GM12878 (cell line): ENCODE measurements around the gene JMJD6. TPM values are rescaled to one million over a fixed set of nuclear protein-coding genes. Genes with fewer than 3 reads are reported as not detected.

ENCODE experiments used
- ATAC-seq: fragments of 200-7000 bp; cut with Tn5 transposase; 3 replicates; pipeline ENCODE4 v1.9.1; 2020; ENCODE audit warnings: mild to moderate bottlenecking, moderate library complexity
- BruUV-seq: library from RNA; stranded (reverse); fragments of 400-500 nt; replicated peaks from 2 replicates; lab custom pipeline; 2021; lab: Mats Ljungman, UMichigan
- CTCF ChIA-PET: fragments of 300-600 bp; sonication (Branson Sonifier 250); formaldehyde crosslinking; extraction: SDS; loops from one replicate; lab custom pipeline; 2021; ENCODE audit warnings: inconsistent platforms; lab: Yijun Ruan, JAX
- POLR2A ChIA-PET: fragments of 350-600 bp; formaldehyde crosslinking; extraction: SDS; loops from one replicate; lab custom pipeline; 2021; ENCODE audit warnings: inconsistent platforms; lab: Charles Lee
- RAD21 ChIA-PET: fragments of 300-600 bp; sonication (Branson Sonifier 250); formaldehyde crosslinking; loops from one replicate; lab custom pipeline; 2023; ENCODE audit warnings: antibody characterized with exemption; ENCODE audit not compliant: unreplicated experiment; lab: Charles Lee
- SMC1A ChIA-PET: fragments of 300-600 bp; sonication (Branson Sonifier 250); formaldehyde crosslinking; loops from one replicate; lab custom pipeline; 2023; ENCODE audit not compliant: unreplicated experiment, uncharacterized antibody; lab: Charles Lee
- DNase-seq: peaks from one replicate; pipeline ENCODE4 v3.0.0-alpha.2; 2011; ENCODE audit warnings: low read depth, low spot score
- FAIRE-seq: peaks from 3 replicates; lab custom pipeline; 2011; peaks lifted over from hg19 to GRCh38; lab: Jason Lieb, UNC
- H2AFZ ChIP-seq: 2 replicates; pipeline ENCODE4 v1.6.0; 2011; ENCODE audit warnings: low read depth, low read length, control low read depth; ENCODE audit not compliant: control insufficient read depth
- H3K27ac ChIP-seq: 2 replicates; pipeline ENCODE4 v1.5.1; 2011; ENCODE audit warnings: control low read depth; ENCODE audit not compliant: control insufficient read depth, insufficient read depth
- H3K27me3 ChIP-seq, 2 experiments: replicated peaks in 1 of 2; 2 replicates each; pipeline versions ENCODE4 v1.6.0 to v1.6.1; 2011; ENCODE audit warnings: low read length in 1 of 2; ENCODE audit not compliant: control insufficient read depth in 2 of 2, insufficient read depth in 2 of 2
- H3K36me3 ChIP-seq, 2 experiments: 2 replicates each; pipeline ENCODE4 v1.5.1; 2011; ENCODE audit warnings: low read length in 1 of 2; ENCODE audit not compliant: control insufficient read depth in 2 of 2, insufficient read depth in 2 of 2
- H3K4me1 ChIP-seq: 2 replicates; pipeline ENCODE4 v1.6.1; 2011; ENCODE audit warnings: mild to moderate bottlenecking, low read length, moderate library complexity, mixed read lengths; ENCODE audit not compliant: control insufficient read depth, insufficient read depth
- H3K4me2 ChIP-seq: 2 replicates; pipeline ENCODE4 v1.6.0; 2011; ENCODE audit warnings: control low read depth; ENCODE audit not compliant: control insufficient read depth, insufficient read depth
- H3K4me3 ChIP-seq: fragments of 200-600 bp; sonication (generic); 2 replicates; pipeline ENCODE4 v1.5.1; 2016
- H3K79me2 ChIP-seq: 2 replicates; pipeline ENCODE4 v1.6.0; 2011; ENCODE audit warnings: low read length; ENCODE audit not compliant: control insufficient read depth, insufficient read depth
- H3K9ac ChIP-seq: 2 replicates; pipeline ENCODE4 v1.8.0; 2011; ENCODE audit warnings: low read length, control low read depth, mixed read lengths; ENCODE audit not compliant: control insufficient read depth, insufficient read depth
- H3K9me3 ChIP-seq: replicated peaks from 3 replicates; pipeline ENCODE4 v1.5.1; 2011; ENCODE audit warnings: mild to moderate bottlenecking, low read length; ENCODE audit not compliant: control insufficient read depth, insufficient read depth
- H4K20me1 ChIP-seq: 2 replicates; pipeline ENCODE4 v1.6.0; 2011; ENCODE audit not compliant: control insufficient read depth, insufficient read depth
- CBX3 ChIP-seq: fragments of 200-600 bp; sonication (generic); IDR thresholded peaks from 2 replicates; pipeline ENCODE4 v1.6.1; 2016; ENCODE audit warnings: low read depth, borderline replicate concordance
- CHD4 ChIP-seq: fragments of 200-600 bp; sonication (generic); IDR thresholded peaks from 2 replicates; pipeline ENCODE4 v1.6.1; 2016; ENCODE audit warnings: mild to moderate bottlenecking
- E4F1 ChIP-seq: fragments of 450-650 bp; IDR thresholded peaks from 2 replicates; pipeline ENCODE4 v1.6.1; 2018; ENCODE audit warnings: borderline replicate concordance, mild to moderate bottlenecking; ENCODE audit not compliant: partially characterized antibody
- FOS ChIP-seq: IDR thresholded peaks from 3 replicates; pipeline ENCODE4 v1.6.1; 2011; ENCODE audit warnings: borderline replicate concordance; ENCODE audit not compliant: insufficient read length; ENCODE audit errors: extremely low read depth
- IKZF2 ChIP-seq, 2 experiments: fragments of 450-650 bp; IDR thresholded peaks; 2 replicates each; pipeline ENCODE4 v1.6.1; 2017; ENCODE audit warnings: mild to moderate bottlenecking in 2 of 2, moderate library complexity in 2 of 2
- MAX ChIP-seq: IDR thresholded peaks from 2 replicates; pipeline ENCODE4 v1.6.1; 2012; ENCODE audit warnings: low read depth, low read length, improper control_type of control experiment
- MEF2B ChIP-seq: fragments of 450-650 bp; IDR thresholded peaks from 2 replicates; pipeline ENCODE4 v1.6.1; 2018; ENCODE audit warnings: mild to moderate bottlenecking, moderate library complexity; ENCODE audit not compliant: partially characterized antibody, poor library complexity, severe bottlenecking
- MLLT1 ChIP-seq: fragments of 450-650 bp; IDR thresholded peaks from 2 replicates; pipeline ENCODE4 v1.6.1; 2016; ENCODE audit warnings: mild to moderate bottlenecking
- NBN ChIP-seq: fragments of 450-650 bp; IDR thresholded peaks from 2 replicates; pipeline ENCODE4 v1.6.1; 2016
- NR2F1 ChIP-seq: fragments of 450-650 bp; conservative IDR thresholded peaks from 2 replicates; pipeline ENCODE4 v1.6.1; 2017; ENCODE audit warnings: mild to moderate bottlenecking
- STAT3 ChIP-seq: IDR thresholded peaks from 2 replicates; pipeline ENCODE4 v1.6.1; 2011; ENCODE audit warnings: low read depth, low read length, improper control_type of control experiment
- TCF12 ChIP-seq: IDR thresholded peaks from 2 replicates; pipeline ENCODE4 v1.6.1; 2011; ENCODE audit warnings: low read depth, mild to moderate bottlenecking, low read length
- YBX1 ChIP-seq: fragments of 450-650 bp; IDR thresholded peaks from 2 replicates; pipeline ENCODE4 v1.6.1; 2016; ENCODE audit warnings: antibody characterized with exemption
- ZBTB33 ChIP-seq: fragments of 450-650 bp; IDR thresholded peaks from 2 replicates; pipeline ENCODE4 v1.6.1; 2017; ENCODE audit warnings: mild to moderate bottlenecking
- WGBS: methylation state at CpG from one replicate; pipeline ENCODE4 v1.1.6; 2016; ENCODE audit warnings: low lambda C conversion rate; ENCODE audit not compliant: insufficient replicate concordance, insufficient coverage; ENCODE audit errors: missing lambda C conversion rate; 5-methylcytosine and 5-hydroxymethylcytosine counted together
- in situ Hi-C: fragments of 300-500 bp; cut with MboI; formaldehyde crosslinking; loops from 9 replicates; pipeline ENCODE4 v1.14.3; 2018; ENCODE audit warnings: mixed read lengths
- intact Hi-C: fragments of 100-400 bp; cut with micrococcal nuclease; formaldehyde crosslinking; loops from one replicate; pipeline ENCODE4 v1.14.2; 2022; ENCODE audit not compliant: unreplicated experiment
- polyA plus RNA-seq, 11 experiments: library from polyadenylated mRNA; depleted of rRNA in 4 of 11; unstranded in 6 of 11; stranded (reverse) in 5 of 11; fragments of >200 nt; fragmentation: Nextera tagmentation in 4 of 11; fragmentation: Illumina TruSeq in 1 of 11; extraction: Ambion mirVana in 4 of 11; extraction: Trizol in 1 of 11; gene quantifications; 1 replicate in 1 of 11; 2 replicates in 10 of 11; pipeline versions ENCODE4 v1.2.1 to v1.2.3, GENCODE V29; 2011 to 2016; ENCODE audit warnings: inconsistent platforms in 2 of 11, missing spikeins in 2 of 11, low read depth in 1 of 11
- total RNA-seq, 4 experiments: library from RNA; depleted of rRNA in 3 of 4; stranded (reverse); fragments of >200 nt in 3 of 4; fragmentation: Illumina TruSeq in 1 of 4; extraction: Trizol in 1 of 4; gene quantifications; 2 replicates each; pipeline versions ENCODE4 v1.2.1 to v1.2.3, GENCODE V29; 2013 to 2021

JMJD6 gene
- total and polyA plus RNA-seq, 10 of the 15 experiments (the other 5 are each of a cell fraction or from before 2014, with no cell fraction given), result 1.2 to 36.0 (median 22.2) TPM

GRCh38 chr17:76735586-76736348, 9.4 kb upstream of the JMJD6 start (continued):
- TF ChIP-seq CBX3 (no peak), MEF2B (peak; percentile 19), MLLT1 (peak; percentile 35), IKZF2 (IDR thresholded peaks at IDR 0.05) (0 out of 4 replicates have a peak, but pooled peaks of 1 of the 2 experiments have one; percentile 16), CHD4 (no peak), STAT3 (no peak)

- H3K9ac ChIP-seq, result peak overlapping the region; percentile 97
- FAIRE-seq (peak; percentile 64), ATAC-seq (peak; percentile 9), DNase-seq (no peak)
- peak overlapping the region; percentile 45 for H3K27ac ChIP-seq
- peak overlapping the region; percentile 75 for H3K4me2 ChIP-seq
- H3K4me1 ChIP-seq, result no peaks in the 10 kb centered on the region; the same call in none of the 2 replicates
- SMC1A ChIA-PET, result interaction anchor here (0.6 to 2.1 kb wide), 4 partner anchors 8 to 1411 kb away, joined by 3 to 9 read pairs (median 3); partner anchors contain the start of gene C17orf99
- H3K27me3 ChIP-seq, result no peaks in the 10 kb centered on the region
- POLR2A ChIA-PET, result interaction anchor here (0.6 to 6.4 kb wide), 3 partner anchors 9 to 285 kb away, joined by 3 to 60 read pairs (median 6); partner anchors contain the start of genes JMJD6 and METTL23
- intact Hi-C loops, result loop anchor here (1.0 to 10.0 kb wide), 2 partner anchors 8 to 350 kb away; no protein-coding TSS in a partner anchor
- CTCF ChIA-PET, result interaction anchor here (0.6 to 1.5 kb wide), 7 partner anchors 8 to 1325 kb away, joined by 3 to 12 read pairs (median 3); partner anchors contain the start of genes JMJD6 and METTL23
- H3K79me2 ChIP-seq, result peaks cover 83% of the 10 kb centered on the region
- in situ Hi-C loops, result no loop called here
- no peak overlapping the region for H2AFZ ChIP-seq
- peak overlapping the region; percentile 87 for H3K4me3 ChIP-seq
- no peaks in the 10 kb centered on the region; the same call in 2 of the 3 replicates for H3K9me3 ChIP-seq
- no TSS peak for BruUV-seq
- WGBS, result 1% methylated on average over 5 of the region's 5 CpGs
- H4K20me1 ChIP-seq, result no peaks in the 10 kb centered on the region; the same call in 1 of the 2 replicates
- H3K36me3 ChIP-seq, result peaks cover 8 to 33% of the 10 kb centered on the region in 2 experiments
- RAD21 ChIA-PET, result interaction anchor here (1.6 kb wide), 1 partner anchor 175 kb away, joined by 4 read pairs; no protein-coding TSS in a partner anchor
- TF ChIP-seq CBX3, result no peak
- 0 out of 2 replicates have a peak, but pooled peaks have one; percentile 23 for TF ChIP-seq YBX1
- no peak for TF ChIP-seq NR2F1
- no peak for TF ChIP-seq TCF12
- no peak for TF ChIP-seq ZBTB33
- TF ChIP-seq E4F1, result no peak
- peak; percentile 92 for TF ChIP-seq MAX
- peak; percentile 26; the same call in 1 of the 2 replicates for TF ChIP-seq NBN
- TF ChIP-seq FOS, result no peak
- no peak for TF ChIP-seq CHD4
Measured at GRCh38 chr17:76735006-76735405, 8.6 kb upstream of the JMJD6 start.
